ENCODE measurements around the gene TRPV5.

DNA sequence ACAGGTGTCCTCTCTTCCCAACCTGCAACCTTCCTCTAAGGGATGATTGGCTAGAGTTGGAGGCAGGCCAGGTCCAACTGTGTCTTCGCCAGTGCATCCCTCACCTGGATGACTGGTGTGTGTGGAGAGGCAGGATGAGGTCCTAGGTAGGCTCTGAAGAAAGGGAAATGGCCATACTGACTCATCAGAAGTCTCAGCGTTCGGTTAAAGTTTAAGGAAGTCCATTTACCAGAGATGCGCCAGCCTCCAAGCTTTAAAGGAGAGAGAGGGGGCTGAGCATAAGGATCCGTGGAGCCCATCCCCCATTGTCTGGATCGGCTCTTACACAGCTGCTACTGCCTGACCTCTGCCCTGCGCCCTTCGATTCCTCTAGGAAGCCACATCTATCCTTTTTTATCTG is 24.2 kb upstream of the TRPV5 start:
- TF ChIP-seq RAD21 (IDR thresholded peaks at IDR 0.05 in 1 of 2, conservative IDR thresholded peaks at IDR 0.05 in 1 of 2; ENCODE audit: low read depth in 2 of 2, low read length in 2 of 2) = no peak
- TF ChIP-seq, protein P1, sequence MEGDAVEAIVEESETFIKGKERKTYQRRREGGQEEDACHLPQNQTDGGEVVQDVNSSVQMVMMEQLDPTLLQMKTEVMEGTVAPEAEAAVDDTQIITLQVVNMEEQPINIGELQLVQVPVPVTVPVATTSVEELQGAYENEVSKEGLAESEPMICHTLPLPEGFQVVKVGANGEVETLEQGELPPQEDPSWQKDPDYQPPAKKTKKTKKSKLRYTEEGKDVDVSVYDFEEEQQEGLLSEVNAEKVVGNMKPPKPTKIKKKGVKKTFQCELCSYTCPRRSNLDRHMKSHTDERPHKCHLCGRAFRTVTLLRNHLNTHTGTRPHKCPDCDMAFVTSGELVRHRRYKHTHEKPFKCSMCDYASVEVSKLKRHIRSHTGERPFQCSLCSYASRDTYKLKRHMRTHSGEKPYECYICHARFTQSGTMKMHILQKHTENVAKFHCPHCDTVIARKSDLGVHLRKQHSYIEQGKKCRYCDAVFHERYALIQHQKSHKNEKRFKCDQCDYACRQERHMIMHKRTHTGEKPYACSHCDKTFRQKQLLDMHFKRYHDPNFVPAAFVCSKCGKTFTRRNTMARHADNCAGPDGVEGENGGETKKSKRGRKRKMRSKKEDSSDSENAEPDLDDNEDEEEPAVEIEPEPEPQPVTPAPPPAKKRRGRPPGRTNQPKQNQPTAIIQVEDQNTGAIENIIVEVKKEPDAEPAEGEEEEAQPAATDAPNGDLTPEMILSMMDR (IDR thresholded peaks at IDR 0.05; ENCODE audit: control extremely low read depth in 1 of 3, insufficient read depth in 1 of 3, low read depth in 1 of 3, low read length in 3 of 3) = no peak
- TF ChIP-seq JUND (IDR thresholded peaks at IDR 0.05; ENCODE audit: low read length) = no peak
- no peak for TF ChIP-seq TAF7 (optimal IDR thresholded peaks at IDR 0.05; ENCODE audit: borderline replicate concordance, low read depth, low read length)
- no peak for TF ChIP-seq YY1 (IDR thresholded peaks at IDR 0.05; ENCODE audit: low read depth, low read length)
- TF ChIP-seq CREB1 (IDR thresholded peaks at IDR 0.05) = no peak
- TF ChIP-seq SAP30 (IDR thresholded peaks at IDR 0.05; ENCODE audit: insufficient read depth, insufficient replicate concordance, low read length) = no peak
- TF ChIP-seq, protein P2, sequence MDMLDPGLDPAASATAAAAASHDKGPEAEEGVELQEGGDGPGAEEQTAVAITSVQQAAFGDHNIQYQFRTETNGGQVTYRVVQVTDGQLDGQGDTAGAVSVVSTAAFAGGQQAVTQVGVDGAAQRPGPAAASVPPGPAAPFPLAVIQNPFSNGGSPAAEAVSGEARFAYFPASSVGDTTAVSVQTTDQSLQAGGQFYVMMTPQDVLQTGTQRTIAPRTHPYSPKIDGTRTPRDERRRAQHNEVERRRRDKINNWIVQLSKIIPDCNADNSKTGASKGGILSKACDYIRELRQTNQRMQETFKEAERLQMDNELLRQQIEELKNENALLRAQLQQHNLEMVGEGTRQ (IDR thresholded peaks at IDR 0.05; ENCODE audit: low read length) = no peak
- no peak for TF ChIP-seq SIN3A (conservative IDR thresholded peaks at IDR 0.05 in 1 of 2, IDR thresholded peaks at IDR 0.05 in 1 of 2; ENCODE audit: low read depth in 1 of 2, low read length in 2 of 2)
- TF ChIP-seq, protein P3, sequence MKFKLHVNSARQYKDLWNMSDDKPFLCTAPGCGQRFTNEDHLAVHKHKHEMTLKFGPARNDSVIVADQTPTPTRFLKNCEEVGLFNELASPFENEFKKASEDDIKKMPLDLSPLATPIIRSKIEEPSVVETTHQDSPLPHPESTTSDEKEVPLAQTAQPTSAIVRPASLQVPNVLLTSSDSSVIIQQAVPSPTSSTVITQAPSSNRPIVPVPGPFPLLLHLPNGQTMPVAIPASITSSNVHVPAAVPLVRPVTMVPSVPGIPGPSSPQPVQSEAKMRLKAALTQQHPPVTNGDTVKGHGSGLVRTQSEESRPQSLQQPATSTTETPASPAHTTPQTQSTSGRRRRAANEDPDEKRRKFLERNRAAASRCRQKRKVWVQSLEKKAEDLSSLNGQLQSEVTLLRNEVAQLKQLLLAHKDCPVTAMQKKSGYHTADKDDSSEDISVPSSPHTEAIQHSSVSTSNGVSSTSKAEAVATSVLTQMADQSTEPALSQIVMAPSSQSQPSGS (IDR thresholded peaks at IDR 0.05; ENCODE audit: low read length) = no peak
- no peak for TF ChIP-seq TAF1 (IDR thresholded peaks at IDR 0.05; ENCODE audit: low read depth, low read length)

All from H1 (cell line).